GM13976 (cell line): Measurements from ENCODE around the gene SDE2.

Source experiments
- DNase-seq: peaks from one replicate; pipeline ENCODE4 v3.0.0; 2012; ENCODE audit warnings: low spot score
- CTCF ChIP-seq: IDR thresholded peaks from 2 replicates; pipeline ENCODE4 v1.5.1; 2012; ENCODE audit warnings: borderline replicate concordance, mild to moderate bottlenecking; ENCODE audit not compliant: insufficient read depth; ENCODE audit errors: extremely low read depth, missing control alignments, control extremely low read depth
- in situ Hi-C: fragments of 300-500 bp; cut with MboI; formaldehyde crosslinking; loops from one replicate; pipeline ENCODE4 v1.12.0; 2022; ENCODE audit warnings: low sequenced_read_pairs, mixed read lengths, inconsistent platforms; ENCODE audit not compliant: unreplicated experiment

Gene SDE2

GRCh38 chr1:225999227-225999911 is at the start of gene SDE2:
Gene SDE2 (minus strand): TSS chr1:225999343. CDS start chr1:225999312, 31 bp downstream.
- TF ChIP-seq CTCF, result no peak
- in situ Hi-C loops, result no loop called here
- peak; percentile 96 for DNase-seq

DNA sequence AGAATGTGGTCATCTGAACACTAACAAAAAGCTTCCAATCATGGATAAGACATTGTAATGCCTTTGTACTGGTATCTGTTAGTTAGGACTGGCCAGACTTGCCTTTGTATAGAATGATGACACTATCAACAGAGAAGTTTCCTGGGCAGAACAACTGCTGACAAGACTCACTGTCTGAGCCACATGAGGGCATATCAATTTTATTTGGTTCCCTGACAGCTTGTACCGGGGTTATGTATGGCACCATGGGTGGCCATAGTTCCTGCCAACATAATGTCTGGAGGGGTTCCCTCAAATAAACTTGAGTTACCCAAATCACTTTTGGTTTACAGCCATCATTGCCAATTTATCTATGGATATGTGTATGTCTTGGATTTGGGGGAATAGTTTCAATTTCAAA is 49.7 kb upstream of the SDE2 start:
- TF ChIP-seq CTCF, result no peak

GRCh38 chr1:226047495-226047894 is 48.4 kb upstream of the SDE2 start:
- in situ Hi-C loops, result no loop called here
- no peak for TF ChIP-seq CTCF
- no peak for DNase-seq

More for the DNA sequence above, 49.7 kb upstream of the SDE2 start:
- in situ Hi-C loops, result no loop called here
- DNase-seq, result no peak

- TF ChIP-seq CTCF, result no peak
- no peak for DNase-seq
- in situ Hi-C loops, result no loop called here
Measured at GRCh38 chr1:226046240-226046639, 47.1 kb upstream of the SDE2 start.

DNA sequence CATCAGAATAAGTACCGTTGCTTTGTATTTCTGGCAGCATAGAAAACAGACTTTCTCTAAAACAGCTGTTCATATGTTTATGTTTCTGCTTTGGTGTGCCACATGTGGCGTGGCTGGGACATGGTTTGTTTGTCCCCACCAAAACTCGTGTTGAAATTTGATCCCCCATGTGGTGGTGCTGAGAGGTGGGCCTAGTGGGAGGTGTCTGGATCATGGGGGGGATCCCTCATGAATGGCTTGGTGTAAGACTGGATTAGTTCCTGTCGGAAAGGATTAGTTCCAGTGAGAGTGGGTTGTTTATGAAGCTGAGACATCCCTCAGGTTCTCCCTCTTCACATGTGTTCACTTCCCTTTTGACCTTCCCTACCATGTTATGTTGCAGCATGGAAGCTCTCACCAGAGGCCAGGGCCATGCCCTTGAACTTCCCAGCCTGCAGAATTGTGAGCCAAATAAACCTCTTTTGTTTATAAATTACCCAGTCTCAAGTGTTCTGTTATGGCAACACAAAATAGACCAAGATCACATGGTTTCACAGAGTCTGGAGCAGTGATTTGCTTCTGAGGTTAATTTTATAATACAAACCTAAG is 45.5 kb upstream of the SDE2 start:
- TF ChIP-seq CTCF, result no peak
- in situ Hi-C loops, result no loop called here
- DNase-seq, result no peak

DNA sequence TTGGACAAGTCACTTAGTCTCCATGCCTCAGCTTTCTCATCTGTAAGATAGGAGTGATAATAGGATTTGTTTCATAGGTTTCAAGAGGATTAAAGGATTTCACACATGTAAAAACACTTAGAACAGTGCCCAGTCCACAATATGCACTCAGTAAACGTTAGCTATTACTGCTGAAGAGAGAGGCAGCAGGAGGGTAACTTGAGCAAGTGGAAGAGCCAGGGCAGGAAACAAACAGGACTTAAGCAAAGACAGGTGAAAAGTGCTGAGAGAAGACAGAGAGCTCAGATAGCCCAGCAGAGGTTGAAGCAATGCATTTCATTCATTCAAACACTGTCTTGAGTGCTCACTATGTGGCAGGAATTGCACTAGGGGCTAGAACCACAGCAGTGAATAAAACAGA is 42.3 kb upstream of the SDE2 start:
- in situ Hi-C loops, result no loop called here
- TF ChIP-seq CTCF, result no peak

More for the DNA sequence above, 42.3 kb upstream of the SDE2 start:
- DNase-seq, result no peak
